AG04450 (cell line): Measurements from ENCODE around the gene CHST9. TPM values are rescaled to one million over a fixed set of nuclear protein-coding genes. Genes with fewer than 3 reads are reported as not detected.

ENCODE experiments used
- CTCF ChIA-PET: fragments of 300-600, 350-600 bp; formaldehyde crosslinking; extraction: SDS; loops from one replicate; lab custom pipeline; 2022; ENCODE audit warnings: antibody characterized with exemption, inconsistent platforms; lab: Charles Lee
- POLR2A ChIA-PET: fragments of 350-600 bp; formaldehyde crosslinking; extraction: SDS; loops from one replicate; lab custom pipeline; 2021; ENCODE audit warnings: antibody characterized with exemption, inconsistent platforms; lab: Yijun Ruan, JAX
- DNase-seq: peaks from one replicate; pipeline ENCODE4 v3.0.0-alpha.2; 2011; ENCODE audit warnings: low read depth, low spot score
- H3K27ac ChIP-seq: one replicate; pipeline ENCODE4 v1.5.1; 2012; ENCODE audit warnings: low read depth, low read length, control low read depth
- H3K27me3 ChIP-seq: one replicate; pipeline ENCODE4 v1.6.0; 2012; ENCODE audit warnings: low read length; ENCODE audit not compliant: control insufficient read depth, insufficient read depth
- H3K4me3 ChIP-seq: 2 replicates; pipeline ENCODE4 v1.5.1; 2011; ENCODE audit warnings: mild to moderate bottlenecking, low read depth, low read length, control low read depth
- H3K9me3 ChIP-seq: 2 replicates; pipeline ENCODE4 v1.5.1; 2012; ENCODE audit warnings: low read length; ENCODE audit not compliant: control insufficient read depth, insufficient read depth
- CTCF ChIP-seq: IDR thresholded peaks from 2 replicates; pipeline ENCODE4 v1.5.1; 2011; ENCODE audit warnings: low read depth, low read length, control low read depth, inconsistent platforms
- polyA plus RNA-seq: library from polyadenylated mRNA; depleted of rRNA; stranded (reverse); fragments of >200 nt; gene quantifications from 2 replicates; pipeline ENCODE4 v1.2.3, GENCODE V29; 2011

CHST9 gene
- polyA plus RNA-seq, 1 experiment = not detected

- TF ChIP-seq CTCF = no peak
- CTCF ChIA-PET = no interaction called here
Observed at GRCh38 chr18:27143580-27144287, 41.4 kb downstream of the CHST9 start.

GRCh38 chr18:27142891-27143290 lies 42.2 kb downstream of the CHST9 start:
- CTCF ChIA-PET = no interaction called here
- TF ChIP-seq CTCF = no peak
- Histone ChIP-seq H3K4me3 (no peak overlapping the region), H3K27me3 (no peaks in the 10 kb centered on the region), H3K27ac (no peak overlapping the region), H3K9me3 (peaks cover 14% of the 10 kb centered on the region)
- POLR2A ChIA-PET = no interaction called here
- no peak for DNase-seq

More at GRCh38 chr18:27143580-27144287, 41.4 kb downstream of the CHST9 start:
- POLR2A ChIA-PET = no interaction called here
- Histone ChIP-seq H3K9me3 (peaks cover 12% of the 10 kb centered on the region), H3K4me3 (no peak overlapping the region), H3K27me3 (no peaks in the 10 kb centered on the region), H3K27ac (no peak overlapping the region)
- no peak for DNase-seq

- no peaks in the 10 kb centered on the region for H3K27me3 ChIP-seq
- DNase-seq = no peak
- CTCF ChIA-PET = no interaction called here
- no peak overlapping the region for H3K4me3 ChIP-seq
- TF ChIP-seq CTCF = no peak
- H3K9me3 ChIP-seq = peaks cover 13% of the 10 kb centered on the region
- H3K27ac ChIP-seq = no peak overlapping the region
- POLR2A ChIA-PET = no interaction called here
Observed at GRCh38 chr18:27141876-27142275, 43.2 kb downstream of the CHST9 start.

GRCh38 chr18:27138079-27138478 lies 47.0 kb downstream of the CHST9 start:
- ChIA-PET CTCF (no interaction called here), POLR2A (no interaction called here)
- no peak overlapping the region for H3K4me3 ChIP-seq
- H3K9me3 ChIP-seq = peaks cover 18% of the 10 kb centered on the region
- H3K27me3 ChIP-seq = no peaks in the 10 kb centered on the region
- no peak overlapping the region for H3K27ac ChIP-seq
- DNase-seq = no peak
- no peak for TF ChIP-seq CTCF

- peaks cover 18% of the 10 kb centered on the region for H3K9me3 ChIP-seq
- ChIA-PET CTCF (no interaction called here), POLR2A (no interaction called here)
- H3K27ac ChIP-seq = no peak overlapping the region
- no peak for TF ChIP-seq CTCF
- DNase-seq = no peak
- H3K27me3 ChIP-seq = no peaks in the 10 kb centered on the region
- H3K4me3 ChIP-seq = no peak overlapping the region
Observed at GRCh38 chr18:27136208-27136535, 48.9 kb downstream of the CHST9 start.
